Cardiac fibroblast (primary cell): ENCODE data around the gene ELOVL5.
A peak's percentile ranks its signal among the peaks of the same experiment; 100 is the strongest.

Source experiments
- DNase-seq, 2 donors: peaks; one replicate each; pipeline versions ENCODE4 v3.0.0 to v3.0.0-alpha.2; 2010; ENCODE audit warnings: low read depth in 2 of 2
- H3K4me3 ChIP-seq, 2 donors: replicated peaks in 1 of 2; 1 replicate in 1 of 2; 2 replicates in 1 of 2; pipeline ENCODE4 v1.5.1; 2011; ENCODE audit warnings: low read depth in 2 of 2, low read length in 2 of 2, mild to moderate bottlenecking in 2 of 2, moderate library complexity in 1 of 2
- CTCF ChIP-seq: IDR thresholded peaks from one replicate; pipeline ENCODE4 v1.5.1; 2011; ENCODE audit warnings: low read depth, mild to moderate bottlenecking, low read length, inconsistent platforms

The ELOVL5 gene

GRCh38 chr6:53331678-53332077, 17.1 kb downstream of the ELOVL5 start:
- H3K4me3 ChIP-seq, result no peak overlapping the region
- DNase-seq, result no peak
- no peak for TF ChIP-seq CTCF

- DNase-seq, result no peak
- no peak overlapping the region for H3K4me3 ChIP-seq
- TF ChIP-seq CTCF, result no peak
These were observed 18.6 kb downstream of the ELOVL5 start for GRCh38 chr6:53330137-53330536.

GRCh38 chr6:53328375-53328774, 20.4 kb downstream of the ELOVL5 start:
- TF ChIP-seq CTCF, result no peak
- no peak overlapping the region for H3K4me3 ChIP-seq
- DNase-seq, result peak in 1 of 2 donors; percentile 9

- no peak for TF ChIP-seq CTCF
These were observed 21.7 kb downstream of the ELOVL5 start for GRCh38 chr6:53327017-53327395.

GRCh38 chr6:53326372-53327016, 22.3 kb downstream of the ELOVL5 start:
- TF ChIP-seq CTCF, result no peak
- H3K4me3 ChIP-seq, result no peak overlapping the region
- peak; percentile 91 to 92 for DNase-seq

More at GRCh38 chr6:53327017-53327395, 21.7 kb downstream of the ELOVL5 start:
- DNase-seq, result peak in 1 of 2 donors; percentile 29
- H3K4me3 ChIP-seq, result no peak overlapping the region

GRCh38 chr6:53325785-53326184, 23.0 kb downstream of the ELOVL5 start:
- DNase-seq, result no peak

More at GRCh38 chr6:53325785-53326184, 23.0 kb downstream of the ELOVL5 start:
- H3K4me3 ChIP-seq, result no peak overlapping the region
- TF ChIP-seq CTCF, result no peak
